Measurements from ENCODE around the gene XAGE1B.

GRCh38 chrX:52507331-52507730 is 9.5 kb downstream of the XAGE1B start:
- TF ChIP-seq POLR2A (IDR thresholded peaks at IDR 0.05; ENCODE audit: low read depth, low read length) (no peak), TAF1 (IDR thresholded peaks at IDR 0.05; ENCODE audit: low read depth, low read length) (no peak), POLR2AphosphoS5 (IDR thresholded peaks at IDR 0.05; ENCODE audit: low read depth, low read length) (no peak), SPI1 (IDR thresholded peaks at IDR 0.05; ENCODE audit: low read depth, low read length) (no peak)

Measured in GM12891 (cell line).